ENCODE results near the gene FLNB. TPM values are rescaled to one million over a fixed set of nuclear protein-coding genes. Genes with fewer than 3 reads are reported as not detected.

Gene FLNB
- total RNA-seq, 2 experiments from 2014 or later: 39.7 to 42.1 TPM

GRCh38 chr3:58148049-58148448 is 139.8 kb downstream of the FLNB start:
- H3K36me3 ChIP-seq (ENCODE audit: insufficient read depth, low read length): peaks cover 58% of the 10 kb centered on the region
- POLR2A ChIA-PET: interaction anchor here (1.0 kb wide), 1 partner anchor 285 kb away, joined by 3 read pairs; no protein-coding TSS in a partner anchor
- H3K27ac ChIP-seq (ENCODE audit: low read depth in 1 of 2, low read length in 2 of 2): no peak overlapping the region
- H3K4me3 ChIP-seq (ENCODE audit: low read length): no peak overlapping the region
- H3K4me1 ChIP-seq (ENCODE audit: insufficient read depth, low read length): no peaks in the 10 kb centered on the region
- H3K9me3 Mint-ChIP-seq: no peaks in the 10 kb centered on the region
- no peaks in the 10 kb centered on the region for H3K4me1 Mint-ChIP-seq (ENCODE audit: low read depth)
- no peaks in the 10 kb centered on the region for H3K27me3 ChIP-seq (ENCODE audit: control insufficient read depth in 1 of 2, insufficient read depth in 2 of 2, low read length in 2 of 2)
- no peaks in the 10 kb centered on the region for H3K9me3 ChIP-seq (ENCODE audit: control insufficient read depth in 1 of 2, insufficient read depth in 1 of 2, low read length in 2 of 2)
- intact Hi-C loops (cut with DNase I, micrococcal nuclease): no loop called here
- ATAC-seq (ENCODE audit: poor library complexity) (no peak), DNase-seq (no peak)
- no peaks in the 10 kb centered on the region for H3K27me3 Mint-ChIP-seq
- no peak for TF ChIP-seq CTCF (IDR thresholded peaks at IDR 0.05)
- CTCF ChIA-PET: no interaction called here
- H3K4me3 Mint-ChIP-seq: no peak overlapping the region
- no peak overlapping the region for H3K27ac Mint-ChIP-seq
- H3K36me3 Mint-ChIP-seq (ENCODE audit: low read depth): peaks cover 91% of the 10 kb centered on the region

GRCh38 chr3:58150130-58150809 is 142.0 kb downstream of the FLNB start:
- Mint-ChIP-seq H3K4me1 (ENCODE audit: low read depth) (no peaks in the 10 kb centered on the region), H3K27ac (no peak overlapping the region), H3K4me3 (no peak overlapping the region), H3K27me3 (no peaks in the 10 kb centered on the region), H3K9me3 (no peaks in the 10 kb centered on the region), H3K36me3 (ENCODE audit: low read depth) (peaks cover 93% of the 10 kb centered on the region)
- Histone ChIP-seq H3K27ac (ENCODE audit: low read depth in 1 of 2, low read length in 2 of 2) (no peak overlapping the region), H3K9me3 (ENCODE audit: control insufficient read depth in 1 of 2, insufficient read depth in 1 of 2, low read length in 2 of 2) (no peaks in the 10 kb centered on the region), H3K36me3 (ENCODE audit: insufficient read depth, low read length) (peaks cover 63% of the 10 kb centered on the region), H3K27me3 (ENCODE audit: control insufficient read depth in 1 of 2, insufficient read depth in 2 of 2, low read length in 2 of 2) (no peaks in the 10 kb centered on the region), H3K4me1 (ENCODE audit: insufficient read depth, low read length) (no peaks in the 10 kb centered on the region), H3K4me3 (ENCODE audit: low read length) (no peak overlapping the region)
- no peak for ATAC-seq (ENCODE audit: poor library complexity)
- DNase-seq: no peak
- no peak for TF ChIP-seq CTCF (IDR thresholded peaks at IDR 0.05)
- ChIA-PET CTCF (no interaction called here), POLR2A (interaction anchor here (0.6 kb wide), 1 partner anchor 410 kb away, joined by 3 read pairs; no protein-coding TSS in a partner anchor)
- intact Hi-C loops (cut with DNase I, micrococcal nuclease): no loop called here

DNA sequence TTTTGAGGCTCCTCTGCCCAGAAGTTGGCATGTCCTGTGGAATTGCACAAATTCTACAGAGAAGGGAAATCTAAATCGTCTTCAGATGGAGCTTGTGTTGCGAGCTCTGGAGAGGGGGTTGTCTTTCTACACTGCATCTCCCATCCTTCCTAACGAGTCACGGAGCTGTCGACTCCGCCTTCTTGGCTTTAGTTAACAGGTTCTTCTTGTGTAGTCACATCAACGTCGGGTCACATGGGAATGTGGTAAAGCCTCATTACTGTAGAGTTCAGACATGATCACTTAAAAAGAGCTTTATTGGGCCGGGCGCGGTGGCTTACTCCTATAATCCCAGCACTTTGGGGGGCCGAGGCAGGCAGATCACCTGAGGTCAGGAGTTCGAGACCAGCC is 142.6 kb downstream of the FLNB start:
- Histone ChIP-seq H3K27ac (ENCODE audit: low read depth in 1 of 2, low read length in 2 of 2) (no peak overlapping the region), H3K27me3 (ENCODE audit: control insufficient read depth in 1 of 2, insufficient read depth in 2 of 2, low read length in 2 of 2) (no peaks in the 10 kb centered on the region), H3K36me3 (ENCODE audit: insufficient read depth, low read length) (peaks cover 67% of the 10 kb centered on the region), H3K4me1 (ENCODE audit: insufficient read depth, low read length) (no peaks in the 10 kb centered on the region), H3K4me3 (ENCODE audit: low read length) (no peak overlapping the region), H3K9me3 (ENCODE audit: control insufficient read depth in 1 of 2, insufficient read depth in 1 of 2, low read length in 2 of 2) (no peaks in the 10 kb centered on the region)
- no peak for TF ChIP-seq CTCF (IDR thresholded peaks at IDR 0.05)
- Mint-ChIP-seq H3K4me3 (no peak overlapping the region), H3K4me1 (ENCODE audit: low read depth) (no peaks in the 10 kb centered on the region), H3K27me3 (no peaks in the 10 kb centered on the region), H3K27ac (no peak overlapping the region), H3K36me3 (ENCODE audit: low read depth) (peaks cover 92% of the 10 kb centered on the region), H3K9me3 (no peaks in the 10 kb centered on the region)
- ATAC-seq (ENCODE audit: poor library complexity) (no peak), DNase-seq (no peak)
- POLR2A ChIA-PET: no interaction called here
- intact Hi-C loops (cut with DNase I, micrococcal nuclease): no loop called here
- CTCF ChIA-PET: no interaction called here
